ENCODE measurements around the gene KRT4.

KRT4 gene

DNA sequence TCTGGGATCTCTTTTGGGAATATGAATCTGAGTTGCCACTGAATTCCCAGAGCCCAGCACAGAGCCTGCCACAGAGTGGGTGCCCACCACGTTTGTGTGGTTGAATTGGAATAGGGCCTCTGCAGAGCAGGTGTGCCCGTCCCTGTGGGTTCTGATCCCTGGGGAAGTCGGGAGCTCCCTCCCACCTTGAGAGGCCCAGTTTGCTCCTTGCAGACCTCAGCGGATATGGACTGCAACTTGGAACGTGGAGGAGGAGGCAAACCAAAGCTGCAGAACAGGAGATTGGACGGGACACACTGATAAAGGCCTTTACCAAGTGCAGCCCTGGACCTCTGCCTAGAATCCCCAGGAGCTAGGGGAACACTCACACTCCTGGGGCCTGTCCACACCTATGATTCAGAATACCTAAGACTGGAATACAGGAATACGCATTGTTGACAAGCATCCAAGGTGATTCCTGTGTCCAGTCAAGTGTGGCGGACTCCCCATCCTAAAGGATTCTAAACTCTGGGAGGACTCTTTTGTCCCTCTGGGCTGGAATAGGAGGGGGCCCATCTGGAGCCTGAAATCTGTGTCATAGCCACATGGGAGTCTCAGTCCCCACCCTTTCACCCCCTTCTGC lies 39.2 kb downstream of the KRT4 start:
- POLR2A ChIA-PET, result no interaction called here
- DNase-seq (ENCODE audit: extremely low spot score), result no peak
- CTCF ChIA-PET, result interaction anchor here (0.9 kb wide), 1 partner anchor 10 kb away, joined by 3 read pairs; no protein-coding TSS in a partner anchor
- TF ChIP-seq, protein P1, sequence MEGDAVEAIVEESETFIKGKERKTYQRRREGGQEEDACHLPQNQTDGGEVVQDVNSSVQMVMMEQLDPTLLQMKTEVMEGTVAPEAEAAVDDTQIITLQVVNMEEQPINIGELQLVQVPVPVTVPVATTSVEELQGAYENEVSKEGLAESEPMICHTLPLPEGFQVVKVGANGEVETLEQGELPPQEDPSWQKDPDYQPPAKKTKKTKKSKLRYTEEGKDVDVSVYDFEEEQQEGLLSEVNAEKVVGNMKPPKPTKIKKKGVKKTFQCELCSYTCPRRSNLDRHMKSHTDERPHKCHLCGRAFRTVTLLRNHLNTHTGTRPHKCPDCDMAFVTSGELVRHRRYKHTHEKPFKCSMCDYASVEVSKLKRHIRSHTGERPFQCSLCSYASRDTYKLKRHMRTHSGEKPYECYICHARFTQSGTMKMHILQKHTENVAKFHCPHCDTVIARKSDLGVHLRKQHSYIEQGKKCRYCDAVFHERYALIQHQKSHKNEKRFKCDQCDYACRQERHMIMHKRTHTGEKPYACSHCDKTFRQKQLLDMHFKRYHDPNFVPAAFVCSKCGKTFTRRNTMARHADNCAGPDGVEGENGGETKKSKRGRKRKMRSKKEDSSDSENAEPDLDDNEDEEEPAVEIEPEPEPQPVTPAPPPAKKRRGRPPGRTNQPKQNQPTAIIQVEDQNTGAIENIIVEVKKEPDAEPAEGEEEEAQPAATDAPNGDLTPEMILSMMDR (IDR thresholded peaks at IDR 0.05; ENCODE audit: control extremely low read depth, extremely low read depth, low read depth, missing control alignments), result no peak

GRCh38 chr12:52772772-52773171 lies 41.1 kb downstream of the KRT4 start:
- CTCF ChIA-PET, result interaction anchor here (1.1 to 1.3 kb wide), 2 partner anchors 9 to 21 kb away, joined by 3 to 5 read pairs; no protein-coding TSS in a partner anchor

GRCh38 chr12:52772188-52772587 lies 41.7 kb downstream of the KRT4 start:
- no peak for DNase-seq (ENCODE audit: extremely low spot score)
- ChIA-PET POLR2A (no interaction called here), CTCF (interaction anchor here (1.1 to 1.3 kb wide), 2 partner anchors 9 to 22 kb away, joined by 3 to 5 read pairs; no protein-coding TSS in a partner anchor)
- TF ChIP-seq, protein P1 (IDR thresholded peaks at IDR 0.05; ENCODE audit: control extremely low read depth, extremely low read depth, low read depth, missing control alignments), result no peak

More at GRCh38 chr12:52772772-52773171, 41.1 kb downstream of the KRT4 start:
- DNase-seq (ENCODE audit: extremely low spot score), result no peak
- POLR2A ChIA-PET, result no interaction called here
- TF ChIP-seq, protein P1 (IDR thresholded peaks at IDR 0.05; ENCODE audit: control extremely low read depth, extremely low read depth, low read depth, missing control alignments), result no peak

GRCh38 chr12:52771505-52771904 lies 42.4 kb downstream of the KRT4 start:
- POLR2A ChIA-PET, result no interaction called here
- CTCF ChIA-PET, result interaction anchor here (1.1 to 1.3 kb wide), 2 partner anchors 10 to 22 kb away, joined by 3 to 5 read pairs; no protein-coding TSS in a partner anchor
- DNase-seq (ENCODE audit: extremely low spot score), result no peak
- TF ChIP-seq, protein P1 (IDR thresholded peaks at IDR 0.05; ENCODE audit: control extremely low read depth, extremely low read depth, low read depth, missing control alignments), result no peak

DNA sequence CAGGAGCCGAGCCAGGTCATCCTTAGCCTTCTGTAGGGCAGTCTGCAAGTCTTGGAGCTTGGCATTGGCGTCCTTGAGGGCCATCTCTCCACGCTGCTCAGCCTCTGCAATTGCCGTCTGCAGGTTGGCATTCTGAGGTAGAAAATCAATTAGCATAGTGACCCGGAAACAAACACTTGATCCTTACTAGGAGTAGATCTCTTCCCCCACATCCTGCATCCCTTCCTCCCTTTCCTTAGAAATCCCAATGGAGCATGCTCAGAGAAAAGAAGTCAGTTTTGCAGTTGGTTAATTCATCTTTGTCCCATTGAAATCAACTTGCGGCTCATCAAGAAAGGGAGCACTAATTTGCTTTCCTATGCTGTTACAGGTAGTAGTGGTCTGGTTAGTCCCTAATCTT lies 42.8 kb downstream of the KRT4 start:
- TF ChIP-seq, protein P1 (IDR thresholded peaks at IDR 0.05; ENCODE audit: control extremely low read depth, extremely low read depth, low read depth, missing control alignments), result no peak
- ChIA-PET POLR2A (no interaction called here), CTCF (no interaction called here)
- no peak for DNase-seq (ENCODE audit: extremely low spot score)

GRCh38 chr12:52769946-52770345 lies 44.0 kb downstream of the KRT4 start:
- TF ChIP-seq, protein P1 (IDR thresholded peaks at IDR 0.05; ENCODE audit: control extremely low read depth, extremely low read depth, low read depth, missing control alignments), result no peak
- no peak for DNase-seq (ENCODE audit: extremely low spot score)
- CTCF ChIA-PET, result no interaction called here
- POLR2A ChIA-PET, result no interaction called here
